LNCAP (cell line): ENCODE measurements around the gene GABBR2.

Source experiments
- CTCF ChIP-seq: fragments of 450-650 bp; IDR thresholded peaks from 2 replicates; pipeline ENCODE4 v1.5.1; 2017; ENCODE audit warnings: mild to moderate bottlenecking

Gene GABBR2

GRCh38 chr9:98612061-98612752 is 96.5 kb downstream of the GABBR2 start:
- TF ChIP-seq CTCF = no peak

GRCh38 chr9:98611319-98611718 is 97.4 kb downstream of the GABBR2 start:
- TF ChIP-seq CTCF = no peak

GRCh38 chr9:98610711-98611110 is 98.0 kb downstream of the GABBR2 start:
- TF ChIP-seq CTCF = no peak

GRCh38 chr9:98610211-98610610 is 98.5 kb downstream of the GABBR2 start:
- no peak for TF ChIP-seq CTCF

- TF ChIP-seq CTCF = no peak
Measured at GRCh38 chr9:98609646-98610045, 99.1 kb downstream of the GABBR2 start.

GRCh38 chr9:98607787-98608186 is 100.9 kb downstream of the GABBR2 start:
- no peak for TF ChIP-seq CTCF

- no peak for TF ChIP-seq CTCF
Measured at GRCh38 chr9:98607152-98607551, 101.6 kb downstream of the GABBR2 start.

- TF ChIP-seq CTCF = no peak
Measured at GRCh38 chr9:98606730-98607129, 102.0 kb downstream of the GABBR2 start.
